Naive thymus-derived CD4-positive, alpha-beta T cell (primary cell): ENCODE results near the gene PAX5. TPM values are rescaled to one million over a fixed set of nuclear protein-coding genes. Genes with fewer than 3 reads are reported as not detected.
A peak's percentile ranks its signal among the peaks of the same experiment; 100 is the strongest.
"Not testable (repeated sequence)": the region's sequence is repeated elsewhere in the genome, so short reads cannot be mapped to it uniquely, and the experiment has no call there.

Source experiments
- ATAC-seq: fragments of 150-1000 bp; cut with Tn5 transposase; 2 replicates; pipeline ENCODE4 v1.10.0; 2021; ENCODE audit warnings: mild to moderate bottlenecking, moderate library complexity
- CTCF ChIA-PET: fragments of 350-600 bp; sonication (Branson Sonifier 250); formaldehyde crosslinking; loops from one replicate; lab custom pipeline; 2021; ENCODE audit warnings: antibody characterized with exemption; lab: Charles Lee
- POLR2A ChIA-PET: fragments of 350-600 bp; sonication (Branson Sonifier 250); formaldehyde crosslinking; loops from one replicate; lab custom pipeline; 2021; ENCODE audit warnings: antibody characterized with exemption, inconsistent platforms; lab: Charles Lee
- DNase-seq, 9 donors: peaks; one replicate each; pipeline versions ENCODE4 v3.0.0 to v3.0.0-alpha.2; 2020 to 2022; ENCODE audit warnings: mixed read lengths in 1 of 9
- H3K27ac ChIP-seq: one replicate; pipeline ENCODE4 v1.7.0; 2013; ENCODE audit warnings: mild to moderate bottlenecking, low read depth, low read length, moderate library complexity
- H3K27me3 ChIP-seq, 2 donors: one replicate each; pipeline ENCODE4 v1.7.0; 2013; ENCODE audit warnings: low read length in 2 of 2, mild to moderate bottlenecking in 2 of 2, moderate library complexity in 2 of 2; ENCODE audit not compliant: control insufficient read depth in 2 of 2, insufficient read depth in 2 of 2
- H3K36me3 ChIP-seq, 3 experiments: 1 replicate in 2 of 3; 2 replicates in 1 of 3; pipeline ENCODE4 v1.7.0; 2013; ENCODE audit warnings: low read length in 3 of 3, mild to moderate bottlenecking in 3 of 3, moderate library complexity in 1 of 3; ENCODE audit not compliant: insufficient read depth in 3 of 3, control insufficient read depth in 2 of 3
- H3K4me1 ChIP-seq, 2 donors: one replicate each; pipeline ENCODE4 v1.7.0; 2013; ENCODE audit warnings: low read length in 2 of 2, mild to moderate bottlenecking in 2 of 2, moderate library complexity in 1 of 2; ENCODE audit not compliant: control insufficient read depth in 2 of 2, insufficient read depth in 2 of 2
- H3K4me3 ChIP-seq: 2 replicates; pipeline ENCODE4 v1.7.0; 2013; ENCODE audit warnings: mild to moderate bottlenecking, low read length
- H3K9me3 ChIP-seq, 3 experiments: 1 replicate in 2 of 3; 2 replicates in 1 of 3; pipeline ENCODE4 v1.7.0; 2013; ENCODE audit warnings: low read length in 3 of 3; ENCODE audit not compliant: control insufficient read depth in 2 of 3
- H3K27ac Mint-ChIP-seq, 9 donors: one replicate each; pipeline ENCODE4 v1.8.0; 2020 to 2022; ENCODE audit warnings: mixed read lengths in 9 of 9, mild to moderate bottlenecking in 8 of 9, moderate library complexity in 5 of 9, inconsistent platforms in 2 of 9
- H3K27me3 Mint-ChIP-seq, 5 donors: one replicate each; pipeline ENCODE4 v1.8.0; 2021 to 2022; ENCODE audit warnings: mixed read lengths in 5 of 5, mild to moderate bottlenecking in 1 of 5
- H3K36me3 Mint-ChIP-seq, 5 donors: one replicate each; pipeline ENCODE4 v1.8.0; 2020 to 2022; ENCODE audit warnings: mixed read lengths in 5 of 5, mild to moderate bottlenecking in 3 of 5, inconsistent platforms in 1 of 5
- H3K4me1 Mint-ChIP-seq, 7 donors: one replicate each; pipeline ENCODE4 v1.8.0; 2020 to 2022; ENCODE audit warnings: mixed read lengths in 7 of 7, mild to moderate bottlenecking in 3 of 7, inconsistent platforms in 1 of 7
- H3K4me3 Mint-ChIP-seq, 10 donors: one replicate each; pipeline ENCODE4 v1.8.0; 2020 to 2022; ENCODE audit warnings: mild to moderate bottlenecking in 10 of 10, mixed read lengths in 10 of 10, moderate library complexity in 6 of 10, inconsistent platforms in 2 of 10
- H3K9me3 Mint-ChIP-seq, 11 donors: one replicate each; pipeline ENCODE4 v1.8.0; 2020 to 2022; ENCODE audit warnings: mixed read lengths in 11 of 11, mild to moderate bottlenecking in 4 of 11, inconsistent platforms in 1 of 11, moderate library complexity in 1 of 11
- intact Hi-C, 2 donors: fragments of 100-400 bp; cut with micrococcal nuclease; formaldehyde crosslinking; loops; one replicate each; pipeline ENCODE4 v1.15.1; 2023
- polyA plus RNA-seq, 2 donors: library from polyadenylated mRNA; unstranded; fragments of 300-500 nt; fragmentation: Illumina TruSeq; gene quantifications; one replicate each; pipeline ENCODE4 v1.2.3, GENCODE V29; 2021
- total RNA-seq, 6 experiments: library from RNA in 5 of 6; stranded (reverse) in 5 of 6; gene quantifications; 1 replicate in 5 of 6; 2 replicates in 1 of 6; pipeline ENCODE4 v1.2.3 and lab custom pipeline; 2021 to 2026

The PAX5 gene
- 1 to 10 TPM in 1 of 5 experiments, under 1 TPM in 4; 0.12 to 8.0 (median 0.40) TPM for total RNA-seq
- polyA plus RNA-seq = under 1 TPM in 1 of 2 donors, not detected in 1; 0.10 TPM
- total RNA-seq (lab: John Stamatoyannopoulos, UW) = not detected

DNA sequence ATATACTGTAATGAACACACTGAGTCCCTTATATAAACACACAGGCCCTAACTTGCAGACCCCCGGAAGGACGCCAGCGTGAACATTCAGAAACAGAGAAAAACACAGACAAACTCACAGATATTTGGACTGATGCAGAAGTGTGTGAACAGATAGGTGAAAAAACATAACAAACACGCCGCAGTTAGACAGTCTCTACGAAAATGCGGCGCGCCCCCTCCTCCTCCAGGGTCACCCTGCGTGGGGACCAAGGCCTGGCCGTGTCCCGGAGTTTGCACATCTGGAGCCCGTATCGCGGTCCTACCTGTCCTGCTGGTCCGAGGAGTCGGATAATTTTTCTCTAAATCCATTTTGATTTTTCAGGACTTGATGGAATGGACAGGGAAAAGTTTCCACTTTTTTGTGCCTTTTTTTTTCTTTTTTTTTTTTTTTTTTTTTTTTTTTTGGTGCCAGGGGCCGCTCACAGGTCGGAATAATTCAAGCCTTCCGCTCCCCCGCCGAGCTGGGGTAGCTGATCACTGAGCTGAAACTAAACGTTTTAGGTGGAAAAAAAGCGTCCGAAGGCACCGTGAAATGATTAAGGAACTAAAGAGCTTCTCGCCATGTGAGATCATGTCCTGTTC lies at the start of gene PAX5:
PAX5 (minus strand) TSS at position 587 of the 623 bp plus-strand sequence; CDS start at position 350, 237 bp downstream.
- H3K27me3 Mint-ChIP-seq = peaks cover 78 to 95% (median 87%) of the 10 kb centered on the region in 5 donors
- intact Hi-C loops = loop anchor here in 1 of 2 donors (10.0 kb wide), 1 partner anchor 561 kb away; the partner anchor contains the start of gene TOMM5
- H3K36me3 ChIP-seq = no peaks in the 10 kb centered on the region
- ATAC-seq (no peak), DNase-seq (no peak)
- peak within 1 kb of the TSS; percentile 52 to 98 (median 72) for H3K4me3 Mint-ChIP-seq
- no peak within 1 kb of the TSS for H3K27ac ChIP-seq
- H3K27me3 ChIP-seq = peaks cover 42 to 71% of the 10 kb centered on the region in 2 donors
- H3K4me3 ChIP-seq = no peak within 1 kb of the TSS
- POLR2A ChIA-PET = no interaction called here
- CTCF ChIA-PET = no interaction called here
- peak within 1 kb of the TSS in 3 of 9 donors; percentile 29 to 62 (median 31) for H3K27ac Mint-ChIP-seq
- peaks cover 0 to 9% (median 6%) of the 10 kb centered on the region in 5 donors for H3K36me3 Mint-ChIP-seq
- peaks cover 0 to 4% (median 0%) of the 10 kb centered on the region in 3 experiments for H3K9me3 ChIP-seq
- H3K4me1 Mint-ChIP-seq = peaks cover 26 to 70% (median 55%) of the 10 kb centered on the region in 7 donors
- peaks cover 16 to 54% of the 10 kb centered on the region in 2 donors for H3K4me1 ChIP-seq
- H3K9me3 Mint-ChIP-seq = peaks cover 0 to 10% (median 0%) of the 10 kb centered on the region in 11 donors

DNA sequence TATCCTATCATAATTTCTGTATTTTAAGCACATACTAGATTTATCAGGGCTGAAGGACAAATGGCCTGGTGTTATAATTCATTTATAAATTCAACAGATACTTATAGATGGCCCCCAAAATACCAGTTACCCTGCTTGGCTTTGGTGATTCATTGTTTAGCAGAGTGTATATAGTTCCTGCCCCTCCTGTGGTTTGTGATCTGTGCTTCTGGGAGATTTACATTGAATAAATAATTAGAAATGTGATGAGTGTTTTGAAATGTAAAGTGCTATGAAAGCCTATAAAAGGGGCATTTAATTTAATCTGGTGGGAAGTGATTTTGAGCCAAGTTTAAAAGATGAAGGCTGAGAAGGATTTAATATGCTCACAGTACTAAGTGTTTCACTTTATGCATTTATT lies 49.6 kb upstream of the PAX5 start:
- ChIA-PET POLR2A (interaction anchor here (6.1 kb wide), 1 partner anchor 36 kb away, joined by 68 read pairs; the partner anchor contains the start of gene ZCCHC7), CTCF (no interaction called here)
- Mint-ChIP-seq H3K4me3 (peak overlapping the region in 4 of 10 donors; percentile 12 to 42 (median 28)), H3K9me3 (peaks cover 0 to 5% (median 0%) of the 10 kb centered on the region in 11 donors), H3K27ac (no peak overlapping the region), H3K27me3 (no peaks in the 10 kb centered on the region), H3K4me1 (peaks cover 42 to 85% (median 62%) of the 10 kb centered on the region in 7 donors), H3K36me3 (peaks cover 6 to 50% (median 29%) of the 10 kb centered on the region in 5 donors)
- Histone ChIP-seq H3K27ac (no peak overlapping the region), H3K4me1 (peaks cover 14 to 15% of the 10 kb centered on the region in 2 donors), H3K9me3 (no peaks in the 10 kb centered on the region), H3K4me3 (no peak overlapping the region), H3K36me3 (peaks cover 0 to 24% (median 3%) of the 10 kb centered on the region in 3 experiments), H3K27me3 (no peaks in the 10 kb centered on the region)
- ATAC-seq (no peak), DNase-seq (no peak)
- intact Hi-C loops = loop anchor here in 1 of 2 donors (5.0 to 10.0 kb wide), 2 partner anchors 214 to 381 kb away; partner anchors contain the start of gene ZBTB5

DNA sequence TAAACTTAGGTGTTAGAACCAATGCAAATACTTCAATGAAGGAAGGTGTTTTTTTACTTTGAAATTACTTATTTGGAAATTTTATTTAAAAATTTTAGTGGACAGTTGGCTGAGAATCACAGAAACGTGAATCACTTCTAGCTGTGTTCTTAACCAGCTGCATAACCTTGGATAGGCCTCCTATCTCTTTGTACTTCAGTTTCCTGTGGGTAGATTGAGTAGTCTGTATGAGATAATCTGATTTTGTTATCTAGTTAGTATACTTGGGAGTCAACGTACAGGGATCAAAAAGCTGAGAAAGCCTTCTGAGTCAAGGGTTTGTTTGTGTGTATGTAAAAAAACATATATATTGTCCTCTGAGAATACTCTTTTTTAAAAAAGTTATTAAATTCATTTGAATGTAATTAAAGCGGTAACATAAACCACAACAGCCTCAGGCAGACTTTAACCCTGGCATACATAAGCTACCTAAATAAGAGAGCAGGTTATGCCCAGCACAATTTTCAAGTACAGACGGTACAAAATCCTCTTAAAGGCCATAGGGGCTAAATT lies 48.2 kb upstream of the PAX5 start:
- Histone ChIP-seq H3K4me1 (peaks cover 14 to 15% of the 10 kb centered on the region in 2 donors), H3K4me3 (no peak overlapping the region), H3K36me3 (peaks cover 0 to 15% (median 0%) of the 10 kb centered on the region in 3 experiments), H3K27ac (no peak overlapping the region), H3K27me3 (no peaks in the 10 kb centered on the region), H3K9me3 (no peaks in the 10 kb centered on the region)
- peaks cover 0 to 4% (median 0%) of the 10 kb centered on the region in 5 donors for H3K27me3 Mint-ChIP-seq
- peak overlapping the region in 8 of 10 donors; percentile 3 to 97 (median 92) for H3K4me3 Mint-ChIP-seq
- CTCF ChIA-PET = no interaction called here
- ATAC-seq (no peak), DNase-seq (peak in 4 of 9 donors; percentile 4 to 17 (median 8))
- peak overlapping the region in 6 of 9 donors; percentile 16 to 76 (median 52) for H3K27ac Mint-ChIP-seq
- H3K9me3 Mint-ChIP-seq = peaks cover 0 to 5% (median 0%) of the 10 kb centered on the region in 11 donors
- intact Hi-C loops = loop anchor here in 1 of 2 donors (5.0 to 10.0 kb wide), 2 partner anchors 215 to 383 kb away; partner anchors contain the start of gene ZBTB5
- POLR2A ChIA-PET = interaction anchor here (6.1 kb wide), 1 partner anchor 37 kb away, joined by 68 read pairs; the partner anchor contains the start of gene ZCCHC7
- H3K4me1 Mint-ChIP-seq = peaks cover 42 to 77% (median 57%) of the 10 kb centered on the region in 7 donors
- H3K36me3 Mint-ChIP-seq = peaks cover 5 to 39% (median 21%) of the 10 kb centered on the region in 5 donors

DNA sequence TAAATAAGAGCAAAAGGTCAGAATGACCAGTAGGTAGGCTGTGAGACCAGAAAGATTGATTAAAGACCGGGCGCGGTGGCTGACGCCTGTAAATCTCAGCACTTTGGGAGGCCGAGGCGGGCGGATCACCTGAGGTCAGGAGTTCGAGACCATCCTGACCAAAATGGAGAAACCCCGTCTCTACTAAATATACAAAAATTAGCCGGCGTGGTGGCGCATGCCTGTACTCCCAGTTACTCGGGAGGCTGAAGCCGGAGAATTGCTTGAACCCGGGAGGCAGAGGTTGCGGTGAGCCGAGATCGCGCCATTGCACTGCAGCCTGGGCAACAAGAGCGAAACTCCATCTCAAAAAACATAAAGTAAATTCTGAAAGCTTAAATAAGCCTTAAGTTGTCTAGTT lies 47.4 kb upstream of the PAX5 start:
- not testable (repeated sequence) for H3K27me3 ChIP-seq, ATAC-seq, H3K9me3 ChIP-seq, H3K27me3 Mint-ChIP-seq, H3K27ac ChIP-seq, DNase-seq, H3K9me3 Mint-ChIP-seq, H3K36me3 ChIP-seq
- peaks cover 0 to 31% (median 13%) of the 10 kb centered on the region in 5 donors for H3K36me3 Mint-ChIP-seq
- peaks cover 40 to 76% (median 52%) of the 10 kb centered on the region in 7 donors for H3K4me1 Mint-ChIP-seq
- peak overlapping the region in 6 of 9 donors; percentile 26 to 99 (median 86) for H3K27ac Mint-ChIP-seq
- CTCF ChIA-PET = interaction anchor here (0.6 kb wide), 1 partner anchor 19 kb away, joined by 7 read pairs; no protein-coding TSS in a partner anchor
- intact Hi-C loops = loop anchor here (2.0 to 10.0 kb wide), 5 partner anchors 65 to 383 kb away; partner anchors contain the start of gene ZBTB5 (in 1 of the 2)
- peak overlapping the region; percentile 89 to 98 (median 95) for H3K4me3 Mint-ChIP-seq
- POLR2A ChIA-PET = interaction anchor here (0.7 to 6.1 kb wide), 2 partner anchors 38 to 794 kb away, joined by 3 to 68 read pairs; partner anchors contain the start of gene ZCCHC7
- Histone ChIP-seq H3K4me1 (peaks cover 14 to 15% of the 10 kb centered on the region in 2 donors), H3K4me3 (peak overlapping the region; percentile 67)

DNA sequence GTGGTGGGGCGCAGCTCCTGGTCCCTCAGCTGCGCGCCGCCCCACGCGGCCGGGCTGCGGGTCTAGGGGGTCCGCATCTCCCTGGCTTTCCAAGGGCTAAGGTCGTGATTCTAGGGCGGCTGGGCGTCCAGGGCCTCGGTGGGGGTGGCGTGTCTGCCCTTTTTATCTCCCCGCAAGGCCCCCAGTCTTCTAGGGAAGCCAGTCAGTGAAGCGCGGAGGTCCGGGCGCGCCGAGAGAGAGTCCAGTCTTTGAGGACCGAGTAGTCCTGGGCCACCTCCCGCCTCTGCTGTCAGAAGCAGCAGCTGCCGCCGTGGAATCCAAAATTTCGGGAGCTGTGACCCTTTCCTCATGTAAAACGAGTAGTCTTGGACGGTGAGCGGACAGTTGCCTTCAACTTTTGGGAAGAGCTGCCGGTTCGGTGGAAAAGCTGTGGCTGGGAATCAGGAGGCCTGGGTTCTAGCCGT lies 46.1 kb upstream of the PAX5 start:
- DNase-seq, H3K9me3 ChIP-seq, H3K36me3 ChIP-seq, H3K27me3 ChIP-seq, ATAC-seq, H3K9me3 Mint-ChIP-seq: not testable (repeated sequence)
- intact Hi-C loops = loop anchor here (2.0 to 10.0 kb wide), 5 partner anchors 67 to 385 kb away; partner anchors contain the start of gene ZBTB5 (in 1 of the 2)
- Histone ChIP-seq H3K4me1 (peaks cover 14 to 15% of the 10 kb centered on the region in 2 donors), H3K27ac (peak overlapping the region; percentile 99), H3K4me3 (peak overlapping the region; percentile 67)
- Mint-ChIP-seq H3K36me3 (peaks cover 0 to 21% (median 7%) of the 10 kb centered on the region in 5 donors), H3K4me3 (peak overlapping the region; percentile 89 to 98 (median 95)), H3K4me1 (peaks cover 38 to 62% (median 47%) of the 10 kb centered on the region in 7 donors), H3K27ac (peak overlapping the region; percentile 76 to 99 (median 97)), H3K27me3 (peaks cover 0 to 10% (median 0%) of the 10 kb centered on the region in 5 donors)
- ChIA-PET CTCF (interaction anchor here (0.6 kb wide), 1 partner anchor 526 kb away, joined by 5 read pairs; no protein-coding TSS in a partner anchor), POLR2A (interaction anchor here (0.6 to 6.1 kb wide), 5 partner anchors 39 to 217 kb away, joined by 3 to 68 read pairs (median 4); partner anchors contain the start of gene ZCCHC7)
